Common myeloid progenitor, CD34-positive (primary cell): Measurements from ENCODE around the gene CHPF2.

Source experiments
- CTCF ChIA-PET: fragments of 350-600 bp; sonication (Branson Sonifier 250); formaldehyde crosslinking; loops from one replicate; lab custom pipeline; 2021; ENCODE audit warnings: antibody characterized with exemption; lab: Charles Lee
- POLR2A ChIA-PET: fragments of 350-600 bp; sonication (Branson Sonifier 250); formaldehyde crosslinking; loops from one replicate; lab custom pipeline; 2021; ENCODE audit warnings: antibody characterized with exemption; lab: Charles Lee
- DNase-seq, 3 donors: peaks; one replicate each; pipeline versions ENCODE4 v3.0.0 to v3.0.0-alpha.2; 2013
- H3K27ac ChIP-seq, 2 experiments: 1 replicate in 1 of 2; 2 replicates in 1 of 2; pipeline ENCODE4 v1.7.0; 2013; ENCODE audit warnings: inconsistent platforms in 2 of 2, low read length in 2 of 2, mild to moderate bottlenecking in 2 of 2, low read depth in 1 of 2, moderate library complexity in 1 of 2; ENCODE audit not compliant: severe bottlenecking in 2 of 2, insufficient read depth in 1 of 2, poor library complexity in 1 of 2
- H3K27me3 ChIP-seq, 5 experiments: replicated peaks in 2 of 5; 1 replicate in 3 of 5; 2 replicates in 2 of 5; pipeline versions ENCODE4 v1.6.1 to v1.7.0; 2013; ENCODE audit warnings: low read length in 4 of 5, mild to moderate bottlenecking in 2 of 5, moderate library complexity in 2 of 5, inconsistent platforms in 1 of 5; ENCODE audit not compliant: insufficient read depth in 5 of 5, control insufficient read depth in 4 of 5
- H3K36me3 ChIP-seq, 4 experiments: 1 replicate in 2 of 4; 2 replicates in 2 of 4; pipeline versions ENCODE4 v1.6.1 to v1.7.0; 2013; ENCODE audit warnings: low read length in 3 of 4, control low read depth in 1 of 4, mild to moderate bottlenecking in 1 of 4; ENCODE audit not compliant: control insufficient read depth in 4 of 4, insufficient read depth in 4 of 4
- H3K4me1 ChIP-seq, 4 experiments: 1 replicate in 3 of 4; 2 replicates in 1 of 4; pipeline versions ENCODE4 v1.6.1 to v1.7.1; 2013; ENCODE audit warnings: low read length in 3 of 4, mild to moderate bottlenecking in 3 of 4, control low read depth in 1 of 4, inconsistent platforms in 1 of 4, moderate library complexity in 1 of 4; ENCODE audit not compliant: control insufficient read depth in 4 of 4, insufficient read depth in 4 of 4; ENCODE audit errors: control extremely low read depth in 1 of 4
- H3K4me3 ChIP-seq, 7 experiments: 1 replicate in 4 of 7; 2 replicates in 3 of 7; pipeline versions ENCODE4 v1.5.1 to v1.7.0; 2013; ENCODE audit warnings: mild to moderate bottlenecking in 7 of 7, low read length in 6 of 7, moderate library complexity in 6 of 7, inconsistent platforms in 2 of 7, low read depth in 2 of 7, control low read depth in 1 of 7; ENCODE audit not compliant: insufficient read depth in 4 of 7, control insufficient read depth in 1 of 7; ENCODE audit errors: extremely low read depth in 1 of 7
- H3K9me3 ChIP-seq, 5 experiments: 1 replicate in 4 of 5; 2 replicates in 1 of 5; pipeline versions ENCODE4 v1.6.1 to v1.7.1; 2013; ENCODE audit warnings: low read length in 4 of 5, mild to moderate bottlenecking in 2 of 5, inconsistent platforms in 1 of 5, low read depth in 1 of 5, moderate library complexity in 1 of 5; ENCODE audit not compliant: control insufficient read depth in 4 of 5, insufficient read depth in 2 of 5; ENCODE audit errors: control extremely low read depth in 1 of 5
- WGBS: methylation state at CpG from one replicate; pipeline ENCODE4 v1.1.5; 2013; ENCODE audit not compliant: insufficient coverage; 5-methylcytosine and 5-hydroxymethylcytosine counted together

CHPF2 gene

DNA sequence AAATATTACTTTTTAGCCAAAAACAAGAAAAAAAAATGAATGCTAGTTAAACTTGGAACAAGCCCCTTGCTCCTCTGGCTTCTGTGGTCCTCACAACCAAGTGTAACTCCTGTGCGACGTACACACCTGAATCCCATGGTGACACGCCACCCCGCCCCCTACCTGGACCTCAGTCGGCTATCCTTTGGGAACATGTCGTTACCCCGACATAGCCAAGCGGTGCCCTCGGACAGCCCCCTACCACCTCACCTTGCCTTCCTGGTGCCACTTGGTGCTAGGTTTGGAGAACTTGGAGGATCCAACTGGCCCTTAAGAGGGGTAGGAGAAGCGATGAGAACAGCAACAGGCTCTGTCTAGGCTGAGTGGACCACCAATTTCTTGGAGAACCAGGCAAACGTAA is 28.2 kb downstream of the CHPF2 start:
- ChIA-PET CTCF (interaction anchor here (0.7 to 1.8 kb wide), 6 partner anchors 9 to 150 kb away, joined by 3 to 5 read pairs (median 4); no protein-coding TSS in a partner anchor), POLR2A (no interaction called here)
- H3K9me3 ChIP-seq, result no peaks in the 10 kb centered on the region
- WGBS, result 98% methylated on average over 7 of the region's 11 CpGs
- peaks cover 0 to 12% (median 2%) of the 10 kb centered on the region in 5 experiments for H3K27me3 ChIP-seq
- H3K4me1 ChIP-seq, result no peaks in the 10 kb centered on the region
- no peak for DNase-seq
- no peak overlapping the region for H3K4me3 ChIP-seq
- no peaks in the 10 kb centered on the region for H3K36me3 ChIP-seq
- no peak overlapping the region for H3K27ac ChIP-seq

DNA sequence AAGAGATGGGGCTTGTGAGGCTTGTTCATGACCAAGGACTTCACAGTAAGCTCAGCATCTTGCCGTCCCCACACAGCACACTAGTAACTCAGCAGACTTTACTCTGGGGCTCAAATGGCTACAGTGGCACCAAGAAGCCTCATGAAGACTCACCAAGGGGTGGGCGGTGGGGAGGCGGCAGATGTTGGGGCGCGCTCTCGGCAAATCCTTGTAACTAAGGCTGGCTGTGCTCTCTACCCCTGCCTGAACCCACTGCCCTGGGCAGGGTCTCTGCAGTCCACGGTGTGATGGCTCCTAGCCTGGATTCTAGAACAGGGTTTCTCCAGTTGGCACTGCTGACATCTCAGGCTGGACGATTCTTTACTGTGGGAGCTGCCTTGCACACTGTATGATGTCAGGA is 28.6 kb downstream of the CHPF2 start:
- CTCF ChIA-PET, result interaction anchor here (0.7 to 1.8 kb wide), 5 partner anchors 9 to 150 kb away, joined by 3 to 5 read pairs (median 4); no protein-coding TSS in a partner anchor
- peaks cover 0 to 12% (median 0%) of the 10 kb centered on the region in 5 experiments for H3K27me3 ChIP-seq
- no peak overlapping the region for H3K27ac ChIP-seq
- no peaks in the 10 kb centered on the region for H3K36me3 ChIP-seq
- H3K9me3 ChIP-seq, result no peaks in the 10 kb centered on the region
- POLR2A ChIA-PET, result interaction anchor here (1.5 kb wide), 1 partner anchor 13 kb away, joined by 4 read pairs; no protein-coding TSS in a partner anchor
- DNase-seq, result no peak
- WGBS, result 99% methylated on average over 8 of the region's 8 CpGs
- no peaks in the 10 kb centered on the region for H3K4me1 ChIP-seq
- H3K4me3 ChIP-seq, result no peak overlapping the region

DNA sequence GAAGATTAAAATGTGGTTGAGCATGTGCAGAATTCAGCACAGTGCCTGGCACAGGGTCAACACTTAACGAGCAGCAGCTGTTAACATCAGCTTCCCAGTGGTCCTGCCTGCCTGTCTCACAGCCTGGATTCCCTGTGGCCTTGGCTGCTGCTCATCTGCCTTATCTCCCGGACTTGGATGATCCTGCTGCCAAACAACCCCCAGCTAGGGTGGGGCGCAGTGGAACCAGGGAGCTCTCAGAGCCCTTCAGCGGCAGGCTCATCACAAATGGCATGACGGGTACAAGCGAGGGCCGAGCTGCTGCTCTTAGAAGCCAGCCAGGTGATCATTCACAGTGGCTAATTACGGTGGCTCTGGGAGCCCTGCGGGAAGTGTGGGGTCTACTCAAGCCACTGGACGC is 29.2 kb downstream of the CHPF2 start:
- ChIA-PET POLR2A (interaction anchor here (1.5 kb wide), 1 partner anchor 12 kb away, joined by 4 read pairs; no protein-coding TSS in a partner anchor), CTCF (interaction anchor here (0.6 to 1.9 kb wide), 5 partner anchors 10 to 44 kb away, joined by 3 to 7 read pairs (median 5); no protein-coding TSS in a partner anchor)
- H3K9me3 ChIP-seq, result no peaks in the 10 kb centered on the region
- over 99% methylated on average over 10 of the region's 10 CpGs for WGBS
- peaks cover 0 to 10% (median 0%) of the 10 kb centered on the region in 5 experiments for H3K27me3 ChIP-seq
- no peak overlapping the region for H3K27ac ChIP-seq
- no peak for DNase-seq
- H3K4me1 ChIP-seq, result no peaks in the 10 kb centered on the region
- no peak overlapping the region for H3K4me3 ChIP-seq
- no peaks in the 10 kb centered on the region for H3K36me3 ChIP-seq

DNA sequence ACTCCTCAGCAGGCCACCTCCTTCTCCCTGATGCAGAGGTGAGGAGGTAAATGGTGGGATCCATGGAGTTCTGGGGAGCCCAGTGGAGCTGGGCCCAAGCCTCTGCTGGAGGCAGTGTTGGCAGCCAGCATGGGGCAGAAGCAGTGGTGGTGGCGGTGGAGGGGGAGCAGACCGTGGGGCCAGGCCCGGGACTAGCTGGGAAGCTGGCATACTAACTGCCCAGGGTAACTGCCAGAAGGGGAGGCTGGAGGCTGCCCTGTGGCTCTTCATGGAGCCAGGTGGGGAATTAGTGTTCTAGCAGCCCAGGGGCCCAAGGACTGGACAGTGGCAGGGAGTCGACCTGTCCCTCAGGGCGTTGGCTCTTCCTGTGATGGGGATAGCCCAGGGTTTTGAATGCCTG is 32.3 kb downstream of the CHPF2 start:
- ChIA-PET CTCF (interaction anchor here (1.3 to 1.9 kb wide), 2 partner anchors 20 to 27 kb away, joined by 4 to 6 read pairs; no protein-coding TSS in a partner anchor), POLR2A (no interaction called here)
- no peaks in the 10 kb centered on the region for H3K4me1 ChIP-seq
- no peak for DNase-seq
- WGBS, result 82% methylated on average over 5 of the region's 5 CpGs
- no peaks in the 10 kb centered on the region for H3K36me3 ChIP-seq
- H3K9me3 ChIP-seq, result no peaks in the 10 kb centered on the region
- H3K27me3 ChIP-seq, result peaks cover 0 to 3% (median 0%) of the 10 kb centered on the region in 5 experiments
- no peak overlapping the region for H3K27ac ChIP-seq
- H3K4me3 ChIP-seq, result no peak overlapping the region

DNA sequence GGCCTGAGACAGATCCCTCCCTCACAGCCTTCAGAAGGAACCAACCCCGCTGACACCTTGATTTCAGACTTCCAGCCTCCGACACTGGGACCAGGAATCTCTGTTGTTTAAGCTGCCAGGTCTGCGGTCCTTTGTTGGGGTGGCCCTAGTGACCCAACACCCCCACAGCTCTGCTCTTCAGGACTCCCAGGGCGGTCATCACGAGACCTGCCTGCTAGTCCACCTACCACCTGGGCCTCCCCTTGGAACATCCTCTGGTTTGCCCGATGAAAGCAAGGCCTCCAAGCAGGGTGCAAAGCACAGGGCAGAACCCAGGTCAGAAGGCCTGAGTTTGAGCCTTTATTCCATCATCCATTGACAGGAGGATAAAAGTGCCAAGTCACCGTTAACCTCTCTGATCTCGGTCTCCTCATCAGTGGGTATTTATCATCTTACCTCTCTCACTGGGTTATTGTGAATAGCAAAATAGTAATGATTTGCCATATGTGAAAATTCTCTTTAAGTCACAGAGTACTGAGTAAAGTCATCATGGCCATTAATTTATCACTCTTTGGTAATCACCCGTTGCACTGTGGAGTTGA is 33.2 kb downstream of the CHPF2 start:
- no peak overlapping the region for H3K4me3 ChIP-seq
- DNase-seq, result no peak
- no peaks in the 10 kb centered on the region for H3K9me3 ChIP-seq
- no peak overlapping the region for H3K27ac ChIP-seq
- no peaks in the 10 kb centered on the region for H3K4me1 ChIP-seq
- peaks cover 0 to 3% (median 0%) of the 10 kb centered on the region in 5 experiments for H3K27me3 ChIP-seq
- POLR2A ChIA-PET, result no interaction called here
- WGBS, result 98% methylated on average over 5 of the region's 9 CpGs
- CTCF ChIA-PET, result interaction anchor here (1.9 kb wide), 1 partner anchor 26 kb away, joined by 6 read pairs; no protein-coding TSS in a partner anchor
- no peaks in the 10 kb centered on the region for H3K36me3 ChIP-seq

DNA sequence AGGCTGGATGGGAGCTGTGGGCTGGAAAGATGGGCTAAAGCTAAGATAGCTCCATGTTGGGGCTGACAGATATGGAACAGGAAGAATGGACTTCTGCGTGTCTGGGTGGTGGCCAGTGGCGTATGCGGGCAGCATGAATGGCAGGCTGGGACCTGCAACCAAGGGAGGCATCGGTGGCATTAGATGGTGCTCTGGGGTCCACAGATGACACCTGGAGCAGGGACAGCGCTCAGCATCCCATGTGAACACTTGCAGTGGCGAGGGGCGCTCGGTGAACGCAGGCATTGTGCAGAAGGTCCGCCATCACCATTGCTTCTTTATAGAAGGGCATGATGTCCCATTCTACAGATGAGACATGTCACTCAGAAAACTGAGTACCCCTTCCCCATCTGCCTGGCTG is 37.2 kb downstream of the CHPF2 start:
- Histone ChIP-seq H3K27ac (no peak overlapping the region), H3K9me3 (no peaks in the 10 kb centered on the region), H3K36me3 (no peaks in the 10 kb centered on the region), H3K27me3 (no peaks in the 10 kb centered on the region), H3K4me1 (peaks cover 1 to 37% (median 33%) of the 10 kb centered on the region in 4 experiments), H3K4me3 (no peak overlapping the region)
- ChIA-PET POLR2A (no interaction called here), CTCF (interaction anchor here (0.9 to 1.2 kb wide), 2 partner anchors 25 to 27 kb away, joined by 3 read pairs; no protein-coding TSS in a partner anchor)
- 100% methylated on average over 8 of the region's 10 CpGs for WGBS
- no peak for DNase-seq
